ENCODE data around the gene CCNI.

Gene CCNI

DNA sequence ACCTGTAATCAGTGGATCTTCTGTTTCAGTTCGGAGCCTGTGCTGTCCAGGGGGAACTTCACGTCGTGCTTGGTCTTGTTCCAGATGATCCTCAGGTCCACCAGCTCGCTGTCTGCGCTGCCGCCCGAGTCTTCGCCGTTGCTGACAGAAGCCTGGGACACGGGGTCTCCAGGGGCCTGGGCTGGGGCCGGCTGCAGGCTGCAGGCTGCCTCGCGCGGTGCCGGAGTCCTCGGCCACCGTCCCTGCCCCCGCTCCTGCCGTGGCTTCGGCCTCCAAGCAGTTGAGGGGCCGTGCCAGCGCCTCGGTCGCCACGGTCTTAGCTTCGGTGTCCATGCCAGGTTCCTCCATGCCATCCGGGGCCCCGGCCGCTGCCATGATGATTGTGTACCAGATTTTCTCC is 37.3 kb upstream of the CCNI start:
- ATAC-seq = no peak
- TF ChIP-seq RARB (CRISPR knock-in tag; IDR thresholded peaks at IDR 0.05) (no peak), SNAI2 (CRISPR knock-in tag; IDR thresholded peaks at IDR 0.05) (no peak), ZFP3 (CRISPR knock-in tag; IDR thresholded peaks at IDR 0.05) (no peak), TCF4 (CRISPR knock-in tag; IDR thresholded peaks at IDR 0.05; ENCODE audit: borderline replicate concordance) (no peak), ZC3H10 (CRISPR knock-in tag; IDR thresholded peaks at IDR 0.05) (no peak), ISL1 (CRISPR knock-in tag; IDR thresholded peaks at IDR 0.05) (no peak), ZFP30 (CRISPR knock-in tag; IDR thresholded peaks at IDR 0.05) (no peak), ZNF565 (CRISPR knock-in tag; conservative IDR thresholded peaks at IDR 0.05; ENCODE audit: low read depth) (no peak), ZNF70 (CRISPR knock-in tag; IDR thresholded peaks at IDR 0.05) (no peak), PPARA (CRISPR knock-in tag; IDR thresholded peaks at IDR 0.05; ENCODE audit: borderline replicate concordance) (no peak), CSDC2 (CRISPR knock-in tag; IDR thresholded peaks at IDR 0.05) (no peak), GLIS3 (CRISPR knock-in tag; IDR thresholded peaks at IDR 0.05) (no peak), ESRRG (CRISPR knock-in tag; IDR thresholded peaks at IDR 0.05) (no peak), OSR1 (CRISPR knock-in tag; IDR thresholded peaks at IDR 0.05) (no peak), BACH2 (CRISPR knock-in tag; IDR thresholded peaks at IDR 0.05; ENCODE audit: borderline replicate concordance) (no peak)
- TF ChIP-seq, protein P1, sequence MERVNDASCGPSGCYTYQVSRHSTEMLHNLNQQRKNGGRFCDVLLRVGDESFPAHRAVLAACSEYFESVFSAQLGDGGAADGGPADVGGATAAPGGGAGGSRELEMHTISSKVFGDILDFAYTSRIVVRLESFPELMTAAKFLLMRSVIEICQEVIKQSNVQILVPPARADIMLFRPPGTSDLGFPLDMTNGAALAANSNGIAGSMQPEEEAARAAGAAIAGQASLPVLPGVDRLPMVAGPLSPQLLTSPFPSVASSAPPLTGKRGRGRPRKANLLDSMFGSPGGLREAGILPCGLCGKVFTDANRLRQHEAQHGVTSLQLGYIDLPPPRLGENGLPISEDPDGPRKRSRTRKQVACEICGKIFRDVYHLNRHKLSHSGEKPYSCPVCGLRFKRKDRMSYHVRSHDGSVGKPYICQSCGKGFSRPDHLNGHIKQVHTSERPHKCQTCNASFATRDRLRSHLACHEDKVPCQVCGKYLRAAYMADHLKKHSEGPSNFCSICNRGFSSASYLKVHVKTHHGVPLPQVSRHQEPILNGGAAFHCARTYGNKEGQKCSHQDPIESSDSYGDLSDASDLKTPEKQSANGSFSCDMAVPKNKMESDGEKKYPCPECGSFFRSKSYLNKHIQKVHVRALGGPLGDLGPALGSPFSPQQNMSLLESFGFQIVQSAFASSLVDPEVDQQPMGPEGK (CRISPR knock-in tag; IDR thresholded peaks at IDR 0.05; ENCODE audit: borderline replicate concordance) = no peak
- TF ChIP-seq, protein P2, sequence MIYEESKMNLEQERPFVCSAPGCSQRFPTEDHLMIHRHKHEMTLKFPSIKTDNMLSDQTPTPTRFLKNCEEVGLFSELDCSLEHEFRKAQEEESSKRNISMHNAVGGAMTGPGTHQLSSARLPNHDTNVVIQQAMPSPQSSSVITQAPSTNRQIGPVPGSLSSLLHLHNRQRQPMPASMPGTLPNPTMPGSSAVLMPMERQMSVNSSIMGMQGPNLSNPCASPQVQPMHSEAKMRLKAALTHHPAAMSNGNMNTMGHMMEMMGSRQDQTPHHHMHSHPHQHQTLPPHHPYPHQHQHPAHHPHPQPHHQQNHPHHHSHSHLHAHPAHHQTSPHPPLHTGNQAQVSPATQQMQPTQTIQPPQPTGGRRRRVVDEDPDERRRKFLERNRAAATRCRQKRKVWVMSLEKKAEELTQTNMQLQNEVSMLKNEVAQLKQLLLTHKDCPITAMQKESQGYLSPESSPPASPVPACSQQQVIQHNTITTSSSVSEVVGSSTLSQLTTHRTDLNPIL (CRISPR knock-in tag; IDR thresholded peaks at IDR 0.05; ENCODE audit: low read depth) = no peak
- TF ChIP-seq, protein P3, sequence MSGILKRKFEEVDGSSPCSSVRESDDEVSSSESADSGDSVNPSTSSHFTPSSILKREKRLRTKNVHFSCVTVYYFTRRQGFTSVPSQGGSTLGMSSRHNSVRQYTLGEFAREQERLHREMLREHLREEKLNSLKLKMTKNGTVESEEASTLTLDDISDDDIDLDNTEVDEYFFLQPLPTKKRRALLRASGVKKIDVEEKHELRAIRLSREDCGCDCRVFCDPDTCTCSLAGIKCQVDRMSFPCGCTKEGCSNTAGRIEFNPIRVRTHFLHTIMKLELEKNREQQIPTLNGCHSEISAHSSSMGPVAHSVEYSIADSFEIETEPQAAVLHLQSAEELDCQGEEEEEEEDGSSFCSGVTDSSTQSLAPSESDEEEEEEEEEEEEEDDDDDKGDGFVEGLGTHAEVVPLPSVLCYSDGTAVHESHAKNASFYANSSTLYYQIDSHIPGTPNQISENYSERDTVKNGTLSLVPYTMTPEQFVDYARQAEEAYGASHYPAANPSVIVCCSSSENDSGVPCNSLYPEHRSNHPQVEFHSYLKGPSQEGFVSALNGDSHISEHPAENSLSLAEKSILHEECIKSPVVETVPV (CRISPR knock-in tag; IDR thresholded peaks at IDR 0.05) = no peak
- TF ChIP-seq, protein P4, sequence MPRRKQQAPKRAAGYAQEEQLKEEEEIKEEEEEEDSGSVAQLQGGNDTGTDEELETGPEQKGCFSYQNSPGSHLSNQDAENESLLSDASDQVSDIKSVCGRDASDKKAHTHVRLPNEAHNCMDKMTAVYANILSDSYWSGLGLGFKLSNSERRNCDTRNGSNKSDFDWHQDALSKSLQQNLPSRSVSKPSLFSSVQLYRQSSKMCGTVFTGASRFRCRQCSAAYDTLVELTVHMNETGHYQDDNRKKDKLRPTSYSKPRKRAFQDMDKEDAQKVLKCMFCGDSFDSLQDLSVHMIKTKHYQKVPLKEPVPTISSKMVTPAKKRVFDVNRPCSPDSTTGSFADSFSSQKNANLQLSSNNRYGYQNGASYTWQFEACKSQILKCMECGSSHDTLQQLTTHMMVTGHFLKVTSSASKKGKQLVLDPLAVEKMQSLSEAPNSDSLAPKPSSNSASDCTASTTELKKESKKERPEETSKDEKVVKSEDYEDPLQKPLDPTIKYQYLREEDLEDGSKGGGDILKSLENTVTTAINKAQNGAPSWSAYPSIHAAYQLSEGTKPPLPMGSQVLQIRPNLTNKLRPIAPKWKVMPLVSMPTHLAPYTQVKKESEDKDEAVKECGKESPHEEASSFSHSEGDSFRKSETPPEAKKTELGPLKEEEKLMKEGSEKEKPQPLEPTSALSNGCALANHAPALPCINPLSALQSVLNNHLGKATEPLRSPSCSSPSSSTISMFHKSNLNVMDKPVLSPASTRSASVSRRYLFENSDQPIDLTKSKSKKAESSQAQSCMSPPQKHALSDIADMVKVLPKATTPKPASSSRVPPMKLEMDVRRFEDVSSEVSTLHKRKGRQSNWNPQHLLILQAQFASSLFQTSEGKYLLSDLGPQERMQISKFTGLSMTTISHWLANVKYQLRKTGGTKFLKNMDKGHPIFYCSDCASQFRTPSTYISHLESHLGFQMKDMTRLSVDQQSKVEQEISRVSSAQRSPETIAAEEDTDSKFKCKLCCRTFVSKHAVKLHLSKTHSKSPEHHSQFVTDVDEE (CRISPR knock-in tag; IDR thresholded peaks at IDR 0.05) = no peak
- TF ChIP-seq, protein P5, sequence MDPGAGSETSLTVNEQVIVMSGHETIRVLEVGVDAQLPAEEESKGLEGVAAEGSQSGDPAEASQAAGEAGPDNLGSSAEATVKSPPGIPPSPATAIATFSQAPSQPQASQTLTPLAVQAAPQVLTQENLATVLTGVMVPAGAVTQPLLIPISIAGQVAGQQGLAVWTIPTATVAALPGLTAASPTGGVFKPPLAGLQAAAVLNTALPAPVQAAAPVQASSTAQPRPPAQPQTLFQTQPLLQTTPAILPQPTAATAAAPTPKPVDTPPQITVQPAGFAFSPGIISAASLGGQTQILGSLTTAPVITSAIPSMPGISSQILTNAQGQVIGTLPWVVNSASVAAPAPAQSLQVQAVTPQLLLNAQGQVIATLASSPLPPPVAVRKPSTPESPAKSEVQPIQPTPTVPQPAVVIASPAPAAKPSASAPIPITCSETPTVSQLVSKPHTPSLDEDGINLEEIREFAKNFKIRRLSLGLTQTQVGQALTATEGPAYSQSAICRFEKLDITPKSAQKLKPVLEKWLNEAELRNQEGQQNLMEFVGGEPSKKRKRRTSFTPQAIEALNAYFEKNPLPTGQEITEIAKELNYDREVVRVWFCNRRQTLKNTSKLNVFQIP (CRISPR knock-in tag; IDR thresholded peaks at IDR 0.05; ENCODE audit: borderline replicate concordance, low read depth) = no peak

DNA sequence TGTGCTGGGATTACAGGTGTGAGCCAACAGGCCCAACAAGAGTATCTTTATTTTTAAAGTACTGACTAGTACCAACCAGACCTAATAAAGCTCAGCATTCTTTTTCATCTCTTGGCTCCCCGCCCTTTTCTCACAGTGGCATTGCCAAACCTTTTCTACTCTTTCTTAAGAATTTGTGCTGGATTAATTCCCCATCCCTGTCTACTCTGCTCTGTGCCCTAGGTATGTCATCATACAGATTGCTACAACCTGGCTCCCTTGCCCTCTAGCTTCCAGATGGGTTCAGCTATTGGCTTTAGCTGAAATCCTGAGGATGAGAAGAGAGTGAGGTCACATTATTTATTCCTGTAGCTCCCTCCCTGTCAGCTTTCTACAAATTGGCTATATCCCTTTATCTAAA is 34.9 kb upstream of the CCNI start:
- TF ChIP-seq ARNTL (CRISPR knock-in tag; IDR thresholded peaks at IDR 0.05; ENCODE audit: borderline replicate concordance, low read depth) = no peak
- no peak for TF ChIP-seq ZNF565 (CRISPR knock-in tag; conservative IDR thresholded peaks at IDR 0.05; ENCODE audit: low read depth)
- TF ChIP-seq, protein P4 (CRISPR knock-in tag; IDR thresholded peaks at IDR 0.05) = no peak
- no peak for TF ChIP-seq RARB (CRISPR knock-in tag; IDR thresholded peaks at IDR 0.05)
- no peak for ATAC-seq

Data from SK-N-SH treated with all-trans-retinoic acid at 6 μM for 48 hours (cell line).